HL-60 (cell line): ENCODE measurements around the gene KBTBD3.

ENCODE experiments used
- REST ChIP-seq: IDR thresholded peaks from 2 replicates; pipeline ENCODE4 v1.6.1; 2012; ENCODE audit warnings: low read depth; ENCODE audit not compliant: insufficient replicate concordance
- TF ChIP-seq, protein P1 (sequence below): IDR thresholded peaks from one replicate; pipeline ENCODE4 v1.5.1; 2011; ENCODE audit warnings: low read length, control low read depth, inconsistent platforms; ENCODE audit not compliant: insufficient read depth

DNA sequence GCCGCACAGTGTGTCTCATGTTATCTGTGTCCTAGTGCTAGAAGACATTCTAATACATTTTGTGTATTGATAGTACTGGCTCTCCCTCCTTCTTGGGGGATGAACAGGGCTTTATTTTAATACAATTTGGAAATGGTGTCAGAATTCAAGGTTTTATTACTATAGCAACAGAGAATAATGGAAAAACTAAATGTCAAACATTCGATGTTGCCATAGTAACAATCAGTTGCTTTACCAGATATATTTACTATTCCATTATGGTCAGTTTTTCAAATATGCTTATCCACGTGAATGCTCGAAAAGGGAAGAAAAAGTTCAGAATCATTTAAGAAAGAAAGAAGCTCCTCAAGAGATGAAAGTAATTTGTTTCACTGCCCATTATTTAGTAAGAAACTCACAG, 46.5 kb downstream of the KBTBD3 start:
- TF ChIP-seq, protein P1, sequence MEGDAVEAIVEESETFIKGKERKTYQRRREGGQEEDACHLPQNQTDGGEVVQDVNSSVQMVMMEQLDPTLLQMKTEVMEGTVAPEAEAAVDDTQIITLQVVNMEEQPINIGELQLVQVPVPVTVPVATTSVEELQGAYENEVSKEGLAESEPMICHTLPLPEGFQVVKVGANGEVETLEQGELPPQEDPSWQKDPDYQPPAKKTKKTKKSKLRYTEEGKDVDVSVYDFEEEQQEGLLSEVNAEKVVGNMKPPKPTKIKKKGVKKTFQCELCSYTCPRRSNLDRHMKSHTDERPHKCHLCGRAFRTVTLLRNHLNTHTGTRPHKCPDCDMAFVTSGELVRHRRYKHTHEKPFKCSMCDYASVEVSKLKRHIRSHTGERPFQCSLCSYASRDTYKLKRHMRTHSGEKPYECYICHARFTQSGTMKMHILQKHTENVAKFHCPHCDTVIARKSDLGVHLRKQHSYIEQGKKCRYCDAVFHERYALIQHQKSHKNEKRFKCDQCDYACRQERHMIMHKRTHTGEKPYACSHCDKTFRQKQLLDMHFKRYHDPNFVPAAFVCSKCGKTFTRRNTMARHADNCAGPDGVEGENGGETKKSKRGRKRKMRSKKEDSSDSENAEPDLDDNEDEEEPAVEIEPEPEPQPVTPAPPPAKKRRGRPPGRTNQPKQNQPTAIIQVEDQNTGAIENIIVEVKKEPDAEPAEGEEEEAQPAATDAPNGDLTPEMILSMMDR, result no peak
- TF ChIP-seq REST, result no peak
